Mesodermal cell (in vitro differentiated cells): Measurements from ENCODE around the gene SRRM1.
"Not testable (repeated sequence)": the region's sequence is repeated elsewhere in the genome, so short reads cannot be mapped to it uniquely, and the experiment has no call there.

Experiments
- H3K27ac ChIP-seq: 2 replicates; pipeline ENCODE4 v1.7.0; 2013; ENCODE audit warnings: mild to moderate bottlenecking, low read depth, low read length, moderate library complexity; ENCODE audit not compliant: severe bottlenecking
- H3K36me3 ChIP-seq: 2 replicates; pipeline ENCODE4 v1.7.1; 2013; ENCODE audit warnings: mild to moderate bottlenecking, low read length, moderate library complexity; ENCODE audit not compliant: control insufficient read depth, insufficient read depth
- H3K4me1 ChIP-seq: one replicate; pipeline ENCODE4 v1.7.1; 2013; ENCODE audit warnings: mild to moderate bottlenecking, low read length; ENCODE audit not compliant: insufficient read depth, control insufficient read depth, poor library complexity, severe bottlenecking
- H3K4me3 ChIP-seq: 2 replicates; pipeline ENCODE4 v1.7.0; 2013; ENCODE audit warnings: low read length, control low read depth, mild to moderate bottlenecking; ENCODE audit not compliant: insufficient read depth, poor library complexity, severe bottlenecking; ENCODE audit errors: extremely low read depth
- H3K9me3 ChIP-seq: 2 replicates; pipeline ENCODE4 v1.7.1; 2013; ENCODE audit warnings: mild to moderate bottlenecking, low read length, moderate library complexity; ENCODE audit not compliant: control insufficient read depth
- WGBS, 2 experiments: methylation state at CpG; one replicate each; pipeline ENCODE4 v1.1.5; 2013; ENCODE audit warnings: missing lambda C conversion rate in 2 of 2; ENCODE audit not compliant: insufficient coverage in 2 of 2; 5-methylcytosine and 5-hydroxymethylcytosine counted together

The SRRM1 gene

DNA sequence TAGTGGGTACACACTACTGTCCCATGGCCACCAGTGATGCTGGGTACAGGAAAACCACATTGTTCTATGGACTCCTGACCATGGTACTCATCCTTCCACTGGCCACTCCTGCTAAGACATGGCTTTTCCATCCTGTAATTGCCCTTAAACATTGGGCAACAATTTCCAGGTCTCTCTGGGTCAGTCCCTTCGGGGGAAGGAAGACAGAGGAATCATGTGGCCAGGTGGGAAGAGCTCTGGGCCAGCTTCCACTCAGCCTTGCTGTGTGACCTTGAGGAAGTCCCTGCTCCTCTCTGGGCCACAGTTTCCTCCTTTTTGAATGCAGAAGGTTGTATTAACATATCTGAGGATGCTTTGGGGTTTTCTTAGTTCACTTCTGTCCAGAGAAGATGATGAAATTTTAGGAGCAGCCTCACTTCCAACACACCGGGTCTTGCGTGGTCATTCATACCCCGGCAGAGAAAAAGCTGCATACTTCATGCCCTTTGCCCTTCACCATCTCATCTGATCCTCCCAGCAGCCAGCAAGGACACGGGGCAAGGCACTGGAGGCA is 50.8 kb downstream of the SRRM1 start:
- no peak overlapping the region for H3K4me3 ChIP-seq
- H3K4me1 ChIP-seq: peaks cover 11% of the 10 kb centered on the region
- peak overlapping the region; percentile 41 for H3K27ac ChIP-seq
- H3K36me3 ChIP-seq: no peaks in the 10 kb centered on the region
- WGBS, 2 experiments: 79 to 89% methylated on average over 4 to 5 of the region's 5 CpGs
- no peaks in the 10 kb centered on the region for H3K9me3 ChIP-seq

GRCh38 chr1:24694380-24694843 is 51.3 kb downstream of the SRRM1 start:
- no peaks in the 10 kb centered on the region for H3K9me3 ChIP-seq
- no peaks in the 10 kb centered on the region for H3K36me3 ChIP-seq
- 77 to 82% methylated on average over 5 of the region's 6 CpGs for WGBS, 2 experiments
- no peak overlapping the region for H3K4me3 ChIP-seq
- H3K4me1 ChIP-seq: peaks cover 12% of the 10 kb centered on the region
- peak overlapping the region; percentile 41 for H3K27ac ChIP-seq

GRCh38 chr1:24695202-24695974 is 52.3 kb downstream of the SRRM1 start:
- WGBS, 2 experiments: 80 to 100% methylated on average over 2 to 6 of the region's 7 CpGs
- Histone ChIP-seq H3K27ac (peak overlapping the region; percentile 18), H3K36me3 (no peaks in the 10 kb centered on the region), H3K9me3 (no peaks in the 10 kb centered on the region), H3K4me3 (no peak overlapping the region), H3K4me1 (peaks cover 13% of the 10 kb centered on the region)

DNA sequence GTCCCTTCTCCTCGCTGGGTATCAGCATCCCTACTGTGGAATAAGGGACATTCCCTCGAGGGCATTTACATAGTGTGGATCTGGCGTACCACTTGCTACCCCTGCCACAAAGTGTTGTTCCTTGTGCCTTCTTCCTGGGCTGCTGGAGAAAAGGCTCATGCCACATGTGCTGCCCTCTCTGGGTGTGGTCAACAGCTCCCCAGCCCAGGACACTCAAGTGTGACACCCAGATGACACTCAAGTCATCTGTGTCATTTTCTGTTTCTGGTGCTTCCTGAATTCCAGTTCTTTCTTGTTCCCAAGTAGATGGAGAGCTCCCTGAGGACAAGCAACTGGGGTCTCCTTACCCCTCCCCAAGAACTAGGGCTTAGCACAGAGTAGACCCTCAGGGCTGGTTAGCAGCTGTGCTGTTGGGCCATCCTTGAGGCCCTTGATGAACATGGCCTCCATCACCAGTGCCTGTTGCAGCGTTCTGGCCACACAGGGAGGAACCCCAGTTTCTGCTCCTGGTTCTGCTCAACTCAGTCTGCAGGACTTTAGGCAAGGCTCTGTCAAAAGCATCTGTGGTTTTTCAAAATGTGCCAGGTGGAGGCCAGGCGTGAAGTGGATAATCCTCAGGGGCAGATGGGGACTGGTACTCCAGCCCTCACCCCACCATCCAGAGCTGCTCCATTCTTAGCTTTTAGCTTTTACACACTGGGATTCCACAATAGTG is 53.1 kb downstream of the SRRM1 start:
- WGBS, 2 experiments: 91 to 94% methylated on average over 5 of the region's 5 CpGs
- Histone ChIP-seq H3K27ac (no peak overlapping the region), H3K4me1 (peaks cover 13% of the 10 kb centered on the region), H3K4me3 (no peak overlapping the region), H3K36me3 (no peaks in the 10 kb centered on the region), H3K9me3 (no peaks in the 10 kb centered on the region)

DNA sequence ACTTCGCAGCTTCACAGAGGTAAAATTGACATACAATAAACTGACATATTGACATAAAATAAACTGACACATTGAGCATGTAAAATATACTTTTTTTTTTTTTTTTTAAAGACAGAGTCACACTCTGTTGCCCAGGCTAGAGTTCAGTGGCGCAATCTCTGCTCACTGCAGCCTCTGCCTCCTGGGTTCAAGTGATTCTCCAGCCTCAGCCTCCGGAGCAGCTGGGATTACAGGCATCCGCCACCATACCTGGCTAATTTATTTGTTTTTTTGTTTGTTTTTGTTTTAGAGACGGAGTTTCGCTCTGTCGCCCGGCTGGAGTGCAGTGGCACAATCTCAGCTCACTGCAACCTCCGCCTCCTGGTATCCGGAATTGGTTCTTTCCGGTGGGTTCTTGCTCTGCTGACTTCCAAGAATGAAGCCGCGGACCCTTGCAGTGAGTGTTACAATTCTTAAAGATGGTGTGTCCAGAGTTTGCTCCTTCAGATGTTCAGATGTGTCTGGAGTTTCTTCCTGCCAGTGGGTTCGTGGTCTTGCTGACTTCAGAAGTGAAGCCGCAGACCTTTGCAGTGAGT is 53.7 kb downstream of the SRRM1 start:
- H3K4me1 ChIP-seq: peaks cover 13% of the 10 kb centered on the region
- WGBS, 2 experiments: 89 to 95% methylated on average over 8 to 12 of the region's 15 CpGs
- no peak overlapping the region for H3K4me3 ChIP-seq
- H3K27ac ChIP-seq: no peak overlapping the region
- no peaks in the 10 kb centered on the region for H3K36me3 ChIP-seq
- H3K9me3 ChIP-seq: no peaks in the 10 kb centered on the region

- WGBS, 2 experiments: 85 to 98% methylated on average over 6 of the region's 7 CpGs
- peaks cover 13% of the 10 kb centered on the region for H3K4me1 ChIP-seq
- H3K4me3 ChIP-seq, H3K27ac ChIP-seq, H3K36me3 ChIP-seq, H3K9me3 ChIP-seq: not testable (repeated sequence)
These were observed 54.4 kb downstream of the SRRM1 start for GRCh38 chr1:24697453-24698001.

- 97% methylated on average over 5 to 6 of the region's 8 CpGs for WGBS, 2 experiments
These were observed 55.2 kb downstream of the SRRM1 start for GRCh38 chr1:24698326-24698725.

DNA sequence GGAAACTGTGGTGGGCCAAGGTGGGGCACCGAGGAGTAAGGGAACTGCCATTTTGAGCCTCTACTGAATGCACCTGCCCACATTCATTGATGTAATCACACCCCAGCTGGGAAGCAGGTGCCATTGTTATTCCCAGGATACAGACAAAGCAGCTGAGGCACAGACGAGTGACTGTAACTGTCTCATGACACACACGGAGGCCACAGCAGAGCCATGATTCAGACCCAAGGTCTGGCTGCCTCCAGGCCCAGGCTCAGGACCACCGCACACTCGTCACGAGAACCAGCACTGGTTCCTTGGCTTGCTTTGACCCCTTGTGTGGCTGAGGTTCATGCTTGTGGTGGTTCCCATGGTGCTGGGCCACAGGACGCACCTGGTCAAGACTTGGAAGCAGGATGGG is 56.5 kb downstream of the SRRM1 start:
- Histone ChIP-seq H3K9me3 (no peaks in the 10 kb centered on the region), H3K27ac (no peak overlapping the region), H3K36me3 (no peaks in the 10 kb centered on the region), H3K4me3 (no peak overlapping the region), H3K4me1 (peaks cover 11% of the 10 kb centered on the region)
- WGBS, 2 experiments: 78 to 86% methylated on average over 5 to 7 of the region's 7 CpGs

More at GRCh38 chr1:24698326-24698725, 55.2 kb downstream of the SRRM1 start:
- peaks cover 13% of the 10 kb centered on the region for H3K4me1 ChIP-seq
- not testable (repeated sequence) for H3K27ac ChIP-seq, H3K4me3 ChIP-seq, H3K9me3 ChIP-seq, H3K36me3 ChIP-seq

DNA sequence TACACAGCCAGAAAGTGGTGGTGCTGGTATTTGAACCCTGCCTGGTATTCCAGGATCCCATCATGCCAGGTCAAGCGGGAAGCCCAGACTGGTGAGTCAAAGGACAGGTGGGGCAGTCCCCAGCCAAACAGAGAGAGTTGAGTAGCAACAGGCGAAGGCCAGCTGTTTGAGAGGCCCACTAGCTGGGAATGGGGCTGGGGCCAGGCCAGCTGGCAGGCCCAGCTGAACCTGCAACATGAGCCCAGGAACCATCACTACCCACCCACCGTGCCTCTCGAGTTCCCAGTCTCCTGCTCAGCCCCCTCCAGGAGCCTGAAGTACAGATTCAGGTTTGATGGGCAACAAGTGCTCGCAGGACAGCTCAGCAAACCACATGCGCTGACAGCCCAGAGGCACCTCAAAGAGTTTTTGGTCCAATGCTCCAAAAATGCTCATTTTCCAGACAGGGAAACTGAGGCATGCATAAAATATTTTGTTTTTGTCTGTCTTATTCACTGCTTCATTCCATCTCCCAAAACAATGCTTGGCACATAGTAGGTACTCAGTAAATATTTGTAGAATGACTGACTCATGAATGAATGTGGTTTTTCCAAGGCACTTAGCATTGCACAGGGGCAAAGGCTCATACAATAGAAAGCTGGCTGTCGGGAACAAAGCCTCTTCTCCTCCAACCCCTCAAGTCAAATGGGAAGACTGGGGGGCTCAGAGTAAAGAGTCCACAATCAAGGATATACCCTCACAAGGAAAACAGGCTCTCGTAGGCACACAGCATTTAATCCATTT is 59.6 kb downstream of the SRRM1 start:
- no peak overlapping the region for H3K27ac ChIP-seq
- H3K4me1 ChIP-seq: peaks cover 5% of the 10 kb centered on the region
- no peaks in the 10 kb centered on the region for H3K36me3 ChIP-seq
- 87 to 97% methylated on average over 7 to 8 of the region's 8 CpGs for WGBS, 2 experiments
- H3K9me3 ChIP-seq: no peaks in the 10 kb centered on the region
- H3K4me3 ChIP-seq: no peak overlapping the region
